ENCODE data around the gene SNX8.

Gene SNX8

GRCh38 chr7:2242541-2243429 lies 71.5 kb downstream of the SNX8 start:
- DNase-seq: no peak

DNA sequence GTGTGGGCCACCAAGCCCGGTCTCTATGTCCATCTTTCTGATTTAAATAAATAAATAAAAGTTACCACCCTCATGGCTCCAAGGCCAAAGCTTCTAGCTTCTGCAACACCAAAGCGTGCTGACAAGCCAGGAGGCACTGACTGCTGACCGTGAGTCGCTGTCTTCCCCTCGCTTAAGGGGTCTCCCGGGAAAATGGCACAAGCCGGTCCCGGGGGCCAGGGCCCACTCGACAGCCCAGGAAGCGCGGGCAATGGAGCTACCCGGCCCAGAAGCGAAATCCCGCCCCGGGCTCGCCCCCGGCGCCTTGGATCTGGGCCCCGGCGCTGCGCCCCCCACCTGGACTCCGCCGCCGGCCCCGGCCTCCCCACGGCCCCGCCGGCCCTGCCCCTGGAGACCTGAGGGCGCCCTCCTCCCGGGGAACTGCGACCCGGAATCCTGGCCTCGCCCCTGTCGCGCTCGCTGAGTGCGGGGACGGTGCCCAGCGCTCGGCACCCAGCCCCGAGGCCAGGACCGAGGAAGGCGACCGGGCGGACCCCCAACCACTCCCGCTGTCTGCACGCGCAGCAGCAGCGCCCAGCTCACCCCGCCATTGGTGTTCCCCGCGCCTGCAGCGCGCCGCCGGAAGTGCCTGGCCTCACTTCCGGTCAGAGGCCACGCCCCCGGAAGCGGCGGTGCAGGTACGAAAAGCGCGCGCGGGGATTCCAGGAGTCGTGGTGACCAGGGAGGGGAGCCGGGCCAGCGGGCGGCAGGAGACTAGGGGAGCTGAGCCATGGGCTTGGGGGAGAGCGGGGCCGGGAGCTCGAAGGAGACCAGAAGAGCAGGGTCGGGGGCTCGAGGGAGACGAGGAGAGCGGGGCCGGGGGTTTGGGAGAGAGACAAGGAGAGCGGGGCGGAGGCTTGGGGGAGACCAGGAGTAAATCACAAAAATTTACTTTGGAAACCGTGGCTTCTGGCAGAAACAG lies 72.4 kb downstream of the SNX8 start, which contains the start of the genes MRM2 and NUDT1:
TSS of gene MRM2 (minus strand) at position 626 of the 961 bp plus-strand sequence. CDS start at position 590, 36 bp downstream.
TSS of gene NUDT1 (plus strand) at position 647 of the 961 bp plus-strand sequence. CDS start 2,349 bp downstream, outside the sequence.
- DNase-seq: no peak

DNA sequence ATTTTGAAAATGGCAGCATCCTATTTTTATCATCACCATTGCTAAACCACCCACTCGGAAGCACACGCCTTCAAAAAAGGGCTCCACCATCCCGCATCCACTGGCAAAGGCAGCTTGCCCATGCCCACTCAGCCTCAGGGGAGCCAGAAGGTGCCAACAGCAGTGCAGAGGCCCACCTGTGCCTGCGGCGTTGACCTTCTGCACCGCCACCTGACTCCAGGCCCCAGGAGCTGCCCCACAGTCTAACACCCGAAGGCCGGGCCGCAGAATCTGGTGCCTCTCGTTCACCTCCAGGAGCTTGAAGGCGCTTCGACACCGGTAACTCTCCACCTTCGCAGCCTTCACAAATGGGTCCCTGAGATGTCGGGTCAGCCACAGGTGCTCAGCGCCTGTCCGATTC lies 75.0 kb downstream of the SNX8 start:
- DNase-seq: no peak

DNA sequence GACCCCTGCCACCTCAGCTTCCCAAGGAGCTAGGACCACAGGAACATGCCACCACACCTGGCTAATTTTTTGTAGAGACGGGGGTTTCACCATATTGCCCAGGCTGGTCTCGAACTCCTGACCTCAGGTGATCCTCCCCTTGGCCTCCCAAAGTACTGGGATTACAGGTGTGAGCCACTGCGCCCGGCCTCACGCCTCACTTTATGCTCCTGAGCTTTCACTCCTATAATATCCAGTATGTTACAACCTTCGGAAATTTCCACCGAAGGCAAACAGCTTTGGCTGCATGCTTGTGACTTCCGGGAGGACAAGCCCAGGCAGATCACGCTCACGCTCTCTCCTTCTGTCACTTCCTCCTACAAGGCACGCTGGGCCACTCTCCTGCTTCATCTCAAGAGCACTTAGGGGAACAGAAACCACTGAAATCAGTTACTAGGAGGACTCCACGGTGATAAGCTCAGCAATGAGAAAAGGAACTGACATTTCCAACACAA lies 77.1 kb downstream of the SNX8 start:
- no peak for DNase-seq

- DNase-seq: no peak
These were observed 80.3 kb downstream of the SNX8 start for GRCh38 chr7:2233926-2234325.

GRCh38 chr7:2232766-2233520 lies 81.3 kb downstream of the SNX8 start, which contains the start of gene MAD1L1:
TSS of gene MAD1L1 (minus strand) at chr7:2232945. CDS start at chr7:2230133, 2,812 bp downstream.
- peak; percentile 31 for DNase-seq

- no peak for DNase-seq
These were observed 82.1 kb downstream of the SNX8 start for GRCh38 chr7:2231992-2232765.

DNA sequence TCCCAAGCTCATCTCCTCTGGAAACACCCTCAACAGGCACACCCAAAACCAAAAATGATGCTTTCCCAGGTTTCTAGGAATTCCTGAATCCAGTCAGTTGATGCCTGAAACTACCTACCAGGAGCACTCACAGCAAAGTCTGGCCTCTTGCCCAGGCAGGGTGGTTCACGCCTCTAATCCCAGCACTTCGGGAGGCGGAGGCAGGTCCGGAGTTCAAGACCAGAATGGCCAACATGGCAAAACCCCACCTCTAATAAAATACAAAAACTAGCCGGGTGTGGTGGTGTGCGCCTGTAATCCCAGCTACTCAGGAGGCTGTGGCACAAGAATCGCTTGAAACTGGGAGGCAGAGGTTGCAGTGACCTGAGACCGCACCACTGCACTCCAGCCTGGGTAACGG lies 83.4 kb downstream of the SNX8 start:
- no peak for DNase-seq

DNA sequence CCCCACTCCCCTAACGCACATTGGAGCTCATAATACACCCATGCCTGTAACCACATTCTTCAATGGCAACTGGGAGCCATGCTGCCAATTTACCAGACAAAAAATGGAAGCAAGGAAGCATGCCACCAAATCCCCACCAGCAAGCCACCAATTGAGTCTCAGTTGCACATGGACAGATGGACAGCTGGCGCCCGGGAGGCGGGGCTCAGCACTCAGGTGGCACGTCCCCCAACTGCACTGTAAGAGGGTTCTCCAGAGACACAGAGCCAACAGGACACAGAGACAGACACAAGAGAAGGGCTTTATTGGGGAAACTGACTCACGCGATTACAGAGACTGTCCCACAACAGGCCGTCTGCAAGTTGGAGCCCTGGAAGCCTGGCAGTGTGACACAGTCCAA lies 84.0 kb downstream of the SNX8 start:
- DNase-seq: no peak

DNA sequence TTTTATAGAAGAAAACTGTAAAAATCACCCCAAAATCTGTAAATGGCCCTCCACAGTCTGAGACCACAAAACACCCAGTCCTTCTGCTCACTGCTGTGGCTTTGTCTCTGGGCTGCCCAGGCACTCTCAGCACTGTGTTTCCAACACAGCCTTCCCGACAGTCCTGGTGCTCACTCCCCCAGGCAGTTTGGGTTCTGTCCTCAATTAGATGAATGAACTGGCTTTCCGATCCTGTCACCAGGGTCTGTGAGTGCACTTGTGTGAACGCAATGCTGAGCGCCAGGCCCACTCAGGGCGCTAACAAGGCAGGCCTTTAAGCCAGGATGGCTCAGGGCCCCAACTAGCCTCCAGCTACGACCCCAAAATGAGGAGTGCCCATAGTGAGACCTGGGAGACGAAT lies 84.8 kb downstream of the SNX8 start:
- DNase-seq: no peak

- DNase-seq: no peak
These were observed 85.3 kb downstream of the SNX8 start for GRCh38 chr7:2228921-2229320.

DNA sequence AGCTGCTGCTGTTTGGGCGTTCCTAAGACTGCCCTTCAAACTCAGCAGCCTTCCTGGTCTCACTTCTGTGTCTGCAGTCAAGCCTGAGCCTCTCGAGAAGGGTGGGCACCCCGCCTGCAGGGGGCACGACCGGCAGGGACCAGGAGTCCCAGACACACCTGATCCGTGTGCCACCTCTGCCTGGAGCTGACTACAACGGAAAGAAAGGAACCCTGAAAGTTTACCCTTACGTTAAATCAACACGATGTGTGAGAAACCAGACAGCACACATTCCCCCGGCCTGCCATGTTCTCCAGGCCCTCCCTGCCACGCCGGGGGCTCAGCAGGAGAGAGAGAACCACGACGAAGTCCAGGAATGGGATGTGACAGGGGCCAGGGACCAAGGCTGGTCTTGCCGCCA lies 86.5 kb downstream of the SNX8 start:
- DNase-seq: no peak

DNA sequence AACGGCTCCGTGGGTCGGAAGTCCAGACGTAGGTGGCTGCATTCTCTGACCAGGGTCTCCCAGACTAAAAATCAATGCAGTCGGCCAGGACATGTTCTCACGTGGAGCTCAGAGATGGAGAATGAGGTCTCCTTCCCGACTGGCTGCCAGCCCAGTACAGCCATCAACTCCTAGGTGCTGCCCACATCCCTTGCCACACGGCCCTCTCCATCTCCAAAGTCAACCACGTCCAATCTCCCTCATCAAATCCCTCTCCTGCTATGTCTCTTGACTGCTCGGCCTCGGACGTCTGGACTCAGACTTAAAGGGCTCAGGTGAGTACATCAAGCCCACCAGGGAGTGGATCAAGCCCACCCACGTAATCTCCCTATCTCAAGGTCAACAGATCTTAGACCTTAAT lies 88.4 kb downstream of the SNX8 start:
- DNase-seq: no peak

DNA sequence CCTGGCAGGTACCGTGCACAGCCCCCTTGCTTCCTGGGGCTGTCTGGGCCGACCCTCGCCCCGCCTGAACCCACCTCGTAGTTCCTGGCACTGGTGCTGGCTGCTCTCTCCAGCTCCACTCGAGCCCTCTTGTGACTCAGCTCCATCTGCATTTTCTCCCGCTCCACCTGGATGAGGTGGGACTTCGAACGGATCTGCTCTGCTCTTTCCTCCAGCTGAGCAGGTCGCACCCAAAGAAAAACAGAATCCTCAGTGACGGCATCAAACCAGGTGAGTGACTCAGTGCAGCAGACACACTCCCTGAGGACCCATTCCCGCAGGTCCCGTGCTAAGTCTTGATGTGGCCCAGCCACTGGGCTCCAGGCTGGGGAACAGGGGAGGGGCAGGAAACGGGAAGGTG lies 88.9 kb downstream of the SNX8 start:
- no peak for DNase-seq

- no peak for DNase-seq
These were observed 89.3 kb downstream of the SNX8 start for GRCh38 chr7:2224934-2225333.

- no peak for DNase-seq
These were observed 89.7 kb downstream of the SNX8 start for GRCh38 chr7:2224491-2224928.

DNA sequence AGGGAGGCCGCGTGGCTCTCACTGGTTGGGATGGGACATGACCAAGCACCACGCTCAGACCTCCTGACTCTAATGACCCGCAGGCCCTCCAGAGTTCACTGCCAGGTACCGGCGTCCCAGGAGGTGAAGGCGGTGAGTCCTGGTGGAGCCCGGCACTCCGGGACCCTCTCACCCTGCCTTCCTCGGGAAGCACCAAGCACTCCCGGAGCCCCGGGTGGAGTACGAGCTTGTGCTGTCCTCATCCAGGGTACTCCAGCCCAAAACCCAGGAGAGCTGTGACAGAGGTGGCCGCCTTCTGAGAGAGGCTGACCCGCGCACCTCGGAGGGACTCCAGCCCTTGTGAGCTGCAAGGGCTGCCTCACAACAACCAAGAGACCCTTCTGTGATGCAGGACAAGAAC lies 90.9 kb downstream of the SNX8 start:
- no peak for DNase-seq

DNA sequence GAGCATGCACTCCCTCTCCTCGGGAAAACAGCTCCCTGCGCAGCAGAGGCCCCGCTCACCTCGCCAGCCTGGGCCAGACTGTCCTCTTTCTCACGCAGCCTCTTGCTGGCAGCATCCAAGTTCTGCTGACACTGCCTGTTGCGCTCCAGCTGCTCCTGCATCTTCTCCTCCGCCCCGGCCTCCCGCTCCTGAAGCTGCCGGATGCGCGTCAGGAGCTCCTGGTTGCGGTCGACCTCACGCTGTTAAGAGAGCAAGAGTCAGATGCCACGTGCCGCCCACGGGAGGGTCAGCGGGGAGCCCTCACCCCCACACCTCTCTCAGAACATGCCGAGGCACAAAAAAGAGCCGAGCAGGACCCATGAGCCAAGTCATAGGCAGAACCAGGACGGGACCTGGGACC lies 91.7 kb downstream of the SNX8 start:
- DNase-seq: no peak

DNA sequence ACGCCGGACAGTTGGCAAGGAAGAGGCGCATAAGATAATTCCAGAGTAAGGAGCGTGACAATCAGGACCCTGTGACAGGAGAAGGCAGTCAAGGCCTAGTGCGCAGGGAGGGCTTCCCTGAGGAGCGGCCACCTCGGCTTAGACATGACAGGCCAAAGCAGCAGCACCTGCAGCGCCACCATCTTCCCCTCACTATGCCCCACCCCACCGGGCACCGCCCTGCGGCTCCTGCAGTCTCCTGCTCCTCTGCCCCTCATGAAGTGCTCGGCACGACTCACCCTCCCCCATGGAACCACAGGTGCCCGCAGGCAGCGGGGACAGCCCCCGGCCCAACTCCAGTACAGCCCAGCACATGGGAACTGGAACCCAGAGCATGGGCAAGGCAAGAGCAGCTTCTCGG lies 93.3 kb downstream of the SNX8 start:
- no peak for DNase-seq

- DNase-seq: no peak
These were observed 93.7 kb downstream of the SNX8 start for GRCh38 chr7:2220506-2220905.

- no peak for DNase-seq
These were observed 94.2 kb downstream of the SNX8 start for GRCh38 chr7:2220030-2220429.

- no peak for DNase-seq
These were observed 94.6 kb downstream of the SNX8 start for GRCh38 chr7:2219606-2220005.

Data from NCI-H1436 treated with DMSO at 0.1 percent for 48 hours (cell line).